HepG2 (cell line): Measurements from ENCODE around the gene CSKMT. TPM values are rescaled to one million over a fixed set of nuclear protein-coding genes. Genes with fewer than 3 reads are reported as not detected.

Source experiments
- ARID2 ChIP-seq: sonication (generic); formaldehyde crosslinking; IDR thresholded peaks from 2 replicates; pipeline ENCODE4 v1.8.1; 2022; ENCODE audit warnings: mild to moderate bottlenecking, missing genetic modification reagents, borderline replicate concordance
- FOXO4 ChIP-seq: sonication (generic); formaldehyde crosslinking; conservative IDR thresholded peaks from 2 replicates; pipeline ENCODE4 v1.8.1; 2023; ENCODE audit warnings: missing genetic modification reagents
- HDAC1 ChIP-seq: sonication (generic); formaldehyde crosslinking; IDR thresholded peaks from 2 replicates; pipeline ENCODE4 v1.5.1; 2020; ENCODE audit warnings: mild to moderate bottlenecking, missing genetic modification reagents
- JARID2 ChIP-seq: sonication (generic); formaldehyde crosslinking; IDR thresholded peaks from 2 replicates; pipeline ENCODE4 v1.8.1; 2023; ENCODE audit warnings: missing genetic modification reagents, inconsistent platforms; ENCODE audit not compliant: insufficient replicate concordance
- LCORL ChIP-seq, 2 experiments: fragments of 450-650 bp in 1 of 2; sonication (generic) in 1 of 2; formaldehyde crosslinking in 1 of 2; IDR thresholded peaks; 2 replicates each; pipeline versions ENCODE4 v1.5.0 to v1.6.1; 2017 to 2020; ENCODE audit warnings: antibody characterized with exemption in 1 of 2, missing genetic modification reagents in 1 of 2
- MXI1 ChIP-seq: IDR thresholded peaks from 3 replicates; pipeline ENCODE4 v1.6.1; 2012; ENCODE audit warnings: low read depth, low read length, inconsistent platforms, borderline replicate concordance
- MZF1 ChIP-seq: sonication (generic); formaldehyde crosslinking; IDR thresholded peaks from 2 replicates; pipeline ENCODE4 v1.8.1; 2023; ENCODE audit warnings: mild to moderate bottlenecking, missing genetic modification reagents, borderline replicate concordance
- SIN3A ChIP-seq: IDR thresholded peaks from 2 replicates; pipeline ENCODE4 v1.6.1; 2011; ENCODE audit warnings: low read depth, mild to moderate bottlenecking, control low read depth, low read length, borderline replicate concordance
- SIX1 ChIP-seq: sonication (generic); formaldehyde crosslinking; IDR thresholded peaks from 2 replicates; pipeline ENCODE4 v1.4.0; 2020; ENCODE audit warnings: missing genetic modification reagents, borderline replicate concordance
- SOX5 ChIP-seq: IDR thresholded peaks from 2 replicates; pipeline ENCODE4 v1.6.1; 2016; ENCODE audit warnings: borderline replicate concordance
- THAP9 ChIP-seq: sonication (generic); formaldehyde crosslinking; IDR thresholded peaks from 2 replicates; pipeline ENCODE4; 2020; ENCODE audit warnings: missing genetic modification reagents, mild to moderate bottlenecking, borderline replicate concordance
- WIZ ChIP-seq: sonication (generic); formaldehyde crosslinking; IDR thresholded peaks from 2 replicates; pipeline ENCODE4 v1.5.1; 2020; ENCODE audit warnings: mild to moderate bottlenecking, missing genetic modification reagents
- ZBTB37 ChIP-seq: sonication (generic); formaldehyde crosslinking; IDR thresholded peaks from 2 replicates; pipeline ENCODE4 v1.4.0; 2020; ENCODE audit warnings: mild to moderate bottlenecking, missing genetic modification reagents
- ZFY ChIP-seq: sonication (generic); formaldehyde crosslinking; IDR thresholded peaks from 2 replicates; pipeline ENCODE4 v1.4.0; 2020; ENCODE audit warnings: missing genetic modification reagents
- ZNF20 ChIP-seq: sonication (generic); formaldehyde crosslinking; IDR thresholded peaks from 2 replicates; pipeline ENCODE4 v1.4.0; 2020; ENCODE audit warnings: mild to moderate bottlenecking, moderate library complexity, missing genetic modification reagents
- ZNF256 ChIP-seq: sonication (generic); formaldehyde crosslinking; conservative IDR thresholded peaks from 2 replicates; pipeline ENCODE4 v1.4.0; 2020; ENCODE audit warnings: missing genetic modification reagents
- ZNF574 ChIP-seq: sonication (generic); formaldehyde crosslinking; IDR thresholded peaks from 2 replicates; pipeline ENCODE4 v1.4.0; 2020; ENCODE audit warnings: missing genetic modification reagents
- ZNF670 ChIP-seq: sonication (generic); formaldehyde crosslinking; IDR thresholded peaks from 2 replicates; pipeline ENCODE4 v1.8.0; 2022; ENCODE audit warnings: mild to moderate bottlenecking, missing genetic modification reagents, borderline replicate concordance
- ZNF674 ChIP-seq: sonication (generic); formaldehyde crosslinking; IDR thresholded peaks from 2 replicates; pipeline ENCODE4 v1.5.0; 2020; ENCODE audit warnings: low read depth, mild to moderate bottlenecking, missing genetic modification reagents
- ZSCAN31 ChIP-seq: sonication (generic); formaldehyde crosslinking; IDR thresholded peaks from 2 replicates; pipeline ENCODE4 v1.5.0; 2020; ENCODE audit warnings: low read depth, mild to moderate bottlenecking, missing genetic modification reagents
- polyA plus RNA-seq, 8 experiments: library from polyadenylated mRNA; depleted of rRNA in 3 of 8; stranded (reverse) in 7 of 8; unstranded in 1 of 8; fragments of >200 nt; fragmentation: Illumina TruSeq in 4 of 8; extraction: Trizol in 4 of 8; gene quantifications; 2 replicates each; pipeline versions ENCODE4 v1.2.1 to v1.2.3, GENCODE V29; 2011 to 2016; ENCODE audit warnings: low read depth in 4 of 8, missing spikeins in 1 of 8, mixed read lengths in 1 of 8; ENCODE audit not compliant: insufficient read depth in 1 of 8
- total RNA-seq, 5 experiments: library from RNA; depleted of rRNA; stranded (reverse); fragments of >200 nt; fragmentation: Illumina TruSeq; extraction: Trizol; gene quantifications; 2 replicates each; pipeline ENCODE4 v1.2.3, GENCODE V29; 2016; ENCODE audit warnings: low read depth in 1 of 5

CSKMT gene
- total and polyA plus RNA-seq, 2 of the 13 experiments (the other 11 are each of a cell fraction or from before 2014, with no cell fraction given): 7.6 to 31.8 TPM

GRCh38 chr11:62671608-62672389 is 6.7 kb downstream of the CSKMT start, which contains the start of the genes LBHD1 and UQCC3 (continued):
- peak; percentile 61 for TF ChIP-seq ZSCAN31 (CRISPR knock-in tag)
- TF ChIP-seq SIN3A: peak; percentile 94; the same call in 1 of the 2 replicates
- 0 out of 2 replicates have a peak, but pooled peaks have one; percentile 71 for TF ChIP-seq ZNF256 (CRISPR knock-in tag)
- 0 out of 2 replicates have a peak, but pooled peaks have one; percentile 19 for TF ChIP-seq MZF1
- peak; percentile 74; the same call in 1 of the 2 replicates for TF ChIP-seq ARID2 (CRISPR knock-in tag)
- no peak for TF ChIP-seq LCORL (IDR thresholded peaks at IDR 0.05)
- TF ChIP-seq LCORL (CRISPR knock-in tag; IDR thresholded peaks at IDR 0.05): peak; percentile 45; the same call in 1 of the 2 replicates
- peak; percentile 38; the same call in 1 of the 2 replicates for TF ChIP-seq ZFY (CRISPR knock-in tag)
- TF ChIP-seq HDAC1 (CRISPR knock-in tag): peak; percentile 68; the same call in 1 of the 2 replicates
- TF ChIP-seq JARID2 (CRISPR knock-in tag): peak; percentile 17
- no peak for TF ChIP-seq ZNF20 (CRISPR knock-in tag)
- no peak for TF ChIP-seq SIX1
- 0 out of 2 replicates have a peak, but pooled peaks have one; percentile 34 for TF ChIP-seq ZBTB37 (CRISPR knock-in tag)
- TF ChIP-seq WIZ (CRISPR knock-in tag): peak; percentile 84
- no peak for TF ChIP-seq ZNF674 (CRISPR knock-in tag)
- TF ChIP-seq FOXO4 (CRISPR knock-in tag): no peak
- peak; percentile 99 for TF ChIP-seq ZNF574
- 0 out of 2 replicates have a peak, but pooled peaks have one; percentile 2 for TF ChIP-seq ZNF670 (CRISPR knock-in tag)
- TF ChIP-seq THAP9: peak; percentile 86
- TF ChIP-seq MXI1: peak; percentile 24; the same call in 1 of the 3 replicates
- TF ChIP-seq SOX5 (CRISPR knock-in tag): no peak
